Spleen (tissue), 11 donors: ENCODE data around the gene SLC25A53. TPM values are rescaled to one million over a fixed set of nuclear protein-coding genes. Genes with fewer than 3 reads are reported as not detected.

ENCODE experiments used
- DNase-seq: peaks from one replicate; pipeline ENCODE4 v3.0.0-alpha.2; 2020
- H3K27ac ChIP-seq, 8 donors: fragments of 200-600 bp; sonication (generic) in 7 of 8; 1 replicate in 4 of 8; 2 replicates in 4 of 8; pipeline versions ENCODE4 v1.5.0 to v1.8.0; 2016 to 2021; ENCODE audit warnings: inconsistent platforms in 4 of 8, mild to moderate bottlenecking in 4 of 8, moderate library complexity in 1 of 8
- H3K27me3 ChIP-seq, 7 donors: fragments of 200-600 bp; sonication (generic) in 6 of 7; replicated peaks in 1 of 7; 1 replicate in 4 of 7; 2 replicates in 3 of 7; pipeline versions ENCODE4 v1.5.0 to v1.8.0; 2016 to 2021; ENCODE audit warnings: inconsistent platforms in 3 of 7, mild to moderate bottlenecking in 1 of 7
- H3K36me3 ChIP-seq, 6 donors: fragments of 200-600 bp; sonication (generic) in 5 of 6; 1 replicate in 4 of 6; 2 replicates in 2 of 6; pipeline versions ENCODE4 v1.5.0 to v1.8.0; 2016 to 2021; ENCODE audit warnings: inconsistent platforms in 2 of 6
- H3K4me1 ChIP-seq, 6 donors: fragments of 200-600 bp; sonication (generic) in 5 of 6; 1 replicate in 3 of 6; 2 replicates in 3 of 6; pipeline versions ENCODE4 v1.5.0 to v1.8.0; 2016 to 2021; ENCODE audit warnings: inconsistent platforms in 3 of 6
- H3K4me3 ChIP-seq, 8 donors: fragments of 200-600 bp; sonication (generic) in 7 of 8; 1 replicate in 4 of 8; 2 replicates in 4 of 8; pipeline versions ENCODE4 v1.5.0 to v1.8.0; 2016 to 2021; ENCODE audit warnings: inconsistent platforms in 4 of 8, mild to moderate bottlenecking in 4 of 8, moderate library complexity in 2 of 8
- H3K9me3 ChIP-seq, 8 donors: fragments of 200-600 bp; sonication (generic) in 7 of 8; 1 replicate in 4 of 8; 2 replicates in 4 of 8; pipeline versions ENCODE4 v1.5.0 to v1.8.0; 2016 to 2021; ENCODE audit warnings: inconsistent platforms in 4 of 8
- POLR2A ChIP-seq, 3 donors: fragments of 450-650 bp; IDR thresholded peaks; one replicate each; pipeline ENCODE4 v1.5.1; 2017; ENCODE audit warnings: antibody characterized with exemption in 3 of 3, mild to moderate bottlenecking in 1 of 3
- POLR2AphosphoS5 ChIP-seq, 3 donors: sonication (generic); formaldehyde crosslinking; IDR thresholded peaks; one replicate each; pipeline ENCODE4 v1.5.1; 2017; ENCODE audit warnings: antibody characterized with exemption in 3 of 3
- WGBS, 5 donors: extraction: QIAGEN DNeasy Blood & Tissue Kit in 3 of 5; methylation state at CpG; one replicate each; pipeline versions ENCODE4 v1.1.5 to v1.1.7; 2013 to 2018; 5-methylcytosine and 5-hydroxymethylcytosine counted together
- intact Hi-C: fragments of 100-400 bp; cut with DNase I; formaldehyde crosslinking; loops from one replicate; pipeline ENCODE4 v1.15.0; 2023; ENCODE audit warnings: low total_unique reads
- polyA plus RNA-seq, 3 donors: library from polyadenylated mRNA; stranded (reverse); fragments of 200-250 nt; gene quantifications; one replicate each; pipeline ENCODE4 v1.2.1, GENCODE V29; 2013
- total RNA-seq, 7 donors: library from RNA; depleted of rRNA in 3 of 7; stranded (reverse); fragments of >200 nt in 3 of 7; fragmentation: NEBNext Ultra II Directional in 4 of 7; extraction: Animal tissue kit (Norgen Biotek cat#: 25700) in 4 of 7; gene quantifications; one replicate each; pipeline versions ENCODE4 v1.1.0 to v1.2.1, GENCODE V29; 2016 to 2021
- TF ChIP-seq, protein P1 (sequence below), 11 experiments: fragments of 200-600 bp in 7 of 11; fragments of 450-650 bp in 4 of 11; sonication (generic) in 4 of 11; IDR thresholded peaks in 8 of 11; conservative IDR thresholded peaks in 3 of 11; 1 replicate in 7 of 11; 2 replicates in 4 of 11; pipeline versions ENCODE4 v1.4.0 to v1.8.0; 2016 to 2021; ENCODE audit warnings: antibody characterized with exemption in 11 of 11, inconsistent platforms in 4 of 11, mild to moderate bottlenecking in 1 of 11
- donor health status: healthy with polysubstance abuse.
- donor health status: DM: no; HTN: no; CAD: no; lungs with moderate emphysema.
- donor health status: DM: no; HTN: no; CAD: no.
- donor health status: Bipolar disorder and iron deficiency.
- donor health status: healthy.
- donor health status: DM: no; HTN: no; CAD: no.
- donor health status: DM: yes; HTN: yes; CAD: no.

Gene SLC25A53
- total and polyA plus RNA-seq, 10 donors = 4.5 to 31.7 (median 13.3) TPM

DNA sequence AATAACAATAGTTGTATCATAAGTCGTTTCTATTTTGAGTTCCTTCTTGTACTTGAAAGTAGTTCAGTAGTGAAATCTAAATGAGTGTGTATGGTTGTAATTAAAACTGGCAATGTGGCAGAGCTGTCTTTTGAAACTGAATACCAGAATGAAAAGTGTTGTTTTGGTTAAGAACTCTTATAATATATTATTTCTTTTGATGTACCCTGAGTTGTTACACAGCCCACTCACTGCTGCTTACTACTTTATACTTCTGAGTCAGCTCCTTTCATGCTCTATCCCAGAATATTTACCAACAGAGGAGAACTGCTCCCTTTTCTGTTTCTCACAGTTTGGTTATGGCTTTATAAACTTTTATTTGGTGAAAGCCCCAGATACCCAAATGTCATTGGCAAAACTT, 38.2 kb upstream of the SLC25A53 start:
- TF ChIP-seq POLR2AphosphoS5 (IDR thresholded peaks at IDR 0.05) = no peak
- TF ChIP-seq, protein P1, sequence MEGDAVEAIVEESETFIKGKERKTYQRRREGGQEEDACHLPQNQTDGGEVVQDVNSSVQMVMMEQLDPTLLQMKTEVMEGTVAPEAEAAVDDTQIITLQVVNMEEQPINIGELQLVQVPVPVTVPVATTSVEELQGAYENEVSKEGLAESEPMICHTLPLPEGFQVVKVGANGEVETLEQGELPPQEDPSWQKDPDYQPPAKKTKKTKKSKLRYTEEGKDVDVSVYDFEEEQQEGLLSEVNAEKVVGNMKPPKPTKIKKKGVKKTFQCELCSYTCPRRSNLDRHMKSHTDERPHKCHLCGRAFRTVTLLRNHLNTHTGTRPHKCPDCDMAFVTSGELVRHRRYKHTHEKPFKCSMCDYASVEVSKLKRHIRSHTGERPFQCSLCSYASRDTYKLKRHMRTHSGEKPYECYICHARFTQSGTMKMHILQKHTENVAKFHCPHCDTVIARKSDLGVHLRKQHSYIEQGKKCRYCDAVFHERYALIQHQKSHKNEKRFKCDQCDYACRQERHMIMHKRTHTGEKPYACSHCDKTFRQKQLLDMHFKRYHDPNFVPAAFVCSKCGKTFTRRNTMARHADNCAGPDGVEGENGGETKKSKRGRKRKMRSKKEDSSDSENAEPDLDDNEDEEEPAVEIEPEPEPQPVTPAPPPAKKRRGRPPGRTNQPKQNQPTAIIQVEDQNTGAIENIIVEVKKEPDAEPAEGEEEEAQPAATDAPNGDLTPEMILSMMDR (IDR thresholded peaks at IDR 0.05 in 8 of 11, conservative IDR thresholded peaks at IDR 0.05 in 3 of 11) = no peak
- no peak for TF ChIP-seq POLR2A (IDR thresholded peaks at IDR 0.05)
- intact Hi-C loops = no loop called here

DNA sequence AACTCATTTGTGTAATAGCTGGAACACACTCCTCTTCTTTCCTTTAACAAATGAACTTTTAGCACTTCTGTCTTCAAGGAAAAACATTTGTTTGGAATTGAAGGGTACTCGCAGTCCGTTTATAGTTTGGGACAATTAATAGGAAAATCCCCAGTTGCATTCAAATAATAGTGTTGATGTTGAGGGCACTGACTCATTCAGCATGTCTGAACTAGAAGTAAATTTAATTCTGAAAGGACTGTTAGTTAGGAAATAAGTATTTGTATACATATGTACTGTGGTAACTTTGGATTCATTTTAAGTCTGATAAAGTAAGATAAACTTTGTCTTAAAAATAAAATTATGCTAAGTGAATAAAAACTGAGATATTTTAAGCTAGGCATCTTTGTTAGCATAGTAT, 36.7 kb upstream of the SLC25A53 start:
- WGBS, 5 donors = 80 to 97% (median 91%) methylated on average over 2 of the region's 2 CpGs
- H3K27me3 ChIP-seq = no peaks in the 10 kb centered on the region
- no peak overlapping the region for H3K27ac ChIP-seq
- H3K9me3 ChIP-seq = no peaks in the 10 kb centered on the region
- intact Hi-C loops = no loop called here
- peaks cover 0 to 68% (median 16%) of the 10 kb centered on the region in 6 donors for H3K36me3 ChIP-seq
- DNase-seq = no peak
- no peaks in the 10 kb centered on the region for H3K4me1 ChIP-seq
- TF ChIP-seq POLR2AphosphoS5 (IDR thresholded peaks at IDR 0.05) (no peak), POLR2A (IDR thresholded peaks at IDR 0.05) (no peak)
- TF ChIP-seq, protein P1 (IDR thresholded peaks at IDR 0.05 in 8 of 11, conservative IDR thresholded peaks at IDR 0.05 in 3 of 11) = no peak
- no peak overlapping the region for H3K4me3 ChIP-seq

More for the DNA sequence above, 38.2 kb upstream of the SLC25A53 start:
- H3K4me3 ChIP-seq = no peak overlapping the region
- peaks cover 0 to 54% (median 11%) of the 10 kb centered on the region in 6 donors for H3K36me3 ChIP-seq
- H3K27me3 ChIP-seq = no peaks in the 10 kb centered on the region
- H3K9me3 ChIP-seq = no peaks in the 10 kb centered on the region
- H3K27ac ChIP-seq = no peak overlapping the region
- no peak for DNase-seq
- no peaks in the 10 kb centered on the region for H3K4me1 ChIP-seq
- 38 to 86% (median 60%) methylated on average over 1 of the region's 1 CpG for WGBS, 5 donors

DNA sequence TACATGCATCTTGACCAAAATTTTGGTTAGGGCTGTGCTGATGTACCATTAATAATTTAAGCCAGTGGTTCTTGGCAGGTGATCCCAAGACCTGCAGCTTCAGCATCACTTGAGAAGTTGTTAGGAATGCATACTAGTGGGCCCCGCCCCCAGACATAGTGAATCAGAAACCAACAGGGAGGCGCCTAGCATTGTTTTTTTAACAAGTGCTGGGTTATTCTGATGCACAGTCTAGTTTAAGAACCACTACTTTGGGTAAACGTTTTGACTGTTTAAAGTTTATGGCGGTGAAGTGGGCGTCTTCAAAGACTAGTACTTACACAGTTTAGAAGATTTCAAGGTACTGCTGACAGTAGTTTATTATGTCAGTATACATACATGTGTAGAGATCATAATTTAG, 33.0 kb upstream of the SLC25A53 start:
- H3K4me1 ChIP-seq = no peaks in the 10 kb centered on the region
- 51 to 90% (median 64%) methylated on average over 3 to 5 of the region's 5 CpGs for WGBS, 5 donors

DNA sequence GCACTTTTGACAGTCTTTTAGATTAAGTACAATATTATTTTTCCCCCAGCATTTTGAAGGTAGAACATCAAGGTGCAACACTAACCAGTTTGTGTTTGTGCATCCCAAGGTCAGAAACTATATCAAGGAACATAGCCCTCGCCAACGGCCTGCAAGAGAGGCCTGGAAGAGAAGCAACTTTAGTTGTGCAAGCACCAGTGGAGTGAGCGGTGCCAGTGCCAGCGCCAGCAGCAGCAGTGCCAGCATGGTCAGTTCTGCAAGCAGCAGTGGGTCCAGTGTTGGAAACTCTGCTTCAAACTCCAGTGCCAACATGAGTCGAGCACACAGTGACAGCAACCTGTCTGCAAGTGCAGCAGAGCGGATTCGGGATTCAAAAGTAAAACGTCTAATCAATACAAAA, 31.1 kb upstream of the SLC25A53 start:
- H3K27me3 ChIP-seq = no peaks in the 10 kb centered on the region
- no peaks in the 10 kb centered on the region for H3K4me1 ChIP-seq
- no peaks in the 10 kb centered on the region for H3K9me3 ChIP-seq
- intact Hi-C loops = no loop called here
- no peak for TF ChIP-seq POLR2AphosphoS5 (IDR thresholded peaks at IDR 0.05)
- no peak for TF ChIP-seq POLR2A (IDR thresholded peaks at IDR 0.05)
- TF ChIP-seq, protein P1 (IDR thresholded peaks at IDR 0.05 in 8 of 11, conservative IDR thresholded peaks at IDR 0.05 in 3 of 11) = no peak
- WGBS, 5 donors = 79 to 96% (median 92%) methylated on average over 8 of the region's 8 CpGs
- peaks cover 0 to 97% (median 27%) of the 10 kb centered on the region in 6 donors for H3K36me3 ChIP-seq
- peak; percentile 50 for DNase-seq
- no peak overlapping the region for H3K27ac ChIP-seq
- H3K4me3 ChIP-seq = no peak overlapping the region

More for the DNA sequence above, 33.0 kb upstream of the SLC25A53 start:
- Histone ChIP-seq H3K9me3 (no peaks in the 10 kb centered on the region), H3K27ac (no peak overlapping the region), H3K27me3 (no peaks in the 10 kb centered on the region), H3K36me3 (peaks cover 0 to 81% (median 27%) of the 10 kb centered on the region in 6 donors), H3K4me3 (no peak overlapping the region)
- TF ChIP-seq POLR2AphosphoS5 (IDR thresholded peaks at IDR 0.05) (no peak), POLR2A (IDR thresholded peaks at IDR 0.05) (no peak)
- TF ChIP-seq, protein P1 (IDR thresholded peaks at IDR 0.05 in 8 of 11, conservative IDR thresholded peaks at IDR 0.05 in 3 of 11) = no peak
- intact Hi-C loops = no loop called here
- DNase-seq = no peak
